ENCODE results near the gene CDH23.

CDH23 gene

DNA sequence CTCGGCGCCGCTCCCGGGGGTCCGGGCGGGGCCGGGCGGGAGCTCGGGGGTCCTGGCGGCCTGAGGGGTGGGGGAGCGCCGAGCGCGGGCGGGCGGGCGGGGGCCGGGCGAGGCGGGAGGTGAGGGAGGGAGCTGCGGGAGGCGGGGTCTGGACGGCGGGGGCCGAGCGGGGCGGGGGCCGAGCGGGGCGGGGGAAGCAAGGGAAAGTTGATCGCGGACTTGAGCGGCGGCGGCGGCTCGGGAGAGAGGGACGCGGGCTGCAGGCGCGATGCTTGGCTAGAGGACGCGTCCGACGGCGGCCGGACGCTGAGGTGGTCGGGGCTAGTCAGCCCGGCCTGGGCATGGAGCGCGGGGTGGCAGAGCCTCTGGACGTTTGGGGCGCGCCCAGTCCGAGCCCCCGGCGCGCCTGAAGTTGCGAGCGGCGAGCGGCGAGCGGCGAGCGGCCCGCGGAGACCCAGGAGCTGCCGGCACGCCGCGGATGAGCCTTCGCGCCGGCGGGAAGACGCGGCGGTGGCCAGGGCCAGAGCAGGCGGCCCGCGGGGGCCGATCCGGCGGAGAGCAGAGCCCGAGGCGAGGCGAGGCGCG lies at the start of gene CDH23:
Gene CDH23 (plus strand): TSS at position 210 of the 585 bp plus-strand sequence. CDS start 42,912 bp downstream, outside the sequence.
- ChIA-PET POLR2A (no interaction called here), CTCF (no interaction called here)
- no peak for TF ChIP-seq CTBP1 (IDR thresholded peaks at IDR 0.05; ENCODE audit: borderline replicate concordance)
- TF ChIP-seq TARDBP (IDR thresholded peaks at IDR 0.05) = no peak
- no peak for TF ChIP-seq FOXK2 (IDR thresholded peaks at IDR 0.05)
- peak; percentile 72 for DNase-seq (ENCODE audit: extremely low spot score)

DNA sequence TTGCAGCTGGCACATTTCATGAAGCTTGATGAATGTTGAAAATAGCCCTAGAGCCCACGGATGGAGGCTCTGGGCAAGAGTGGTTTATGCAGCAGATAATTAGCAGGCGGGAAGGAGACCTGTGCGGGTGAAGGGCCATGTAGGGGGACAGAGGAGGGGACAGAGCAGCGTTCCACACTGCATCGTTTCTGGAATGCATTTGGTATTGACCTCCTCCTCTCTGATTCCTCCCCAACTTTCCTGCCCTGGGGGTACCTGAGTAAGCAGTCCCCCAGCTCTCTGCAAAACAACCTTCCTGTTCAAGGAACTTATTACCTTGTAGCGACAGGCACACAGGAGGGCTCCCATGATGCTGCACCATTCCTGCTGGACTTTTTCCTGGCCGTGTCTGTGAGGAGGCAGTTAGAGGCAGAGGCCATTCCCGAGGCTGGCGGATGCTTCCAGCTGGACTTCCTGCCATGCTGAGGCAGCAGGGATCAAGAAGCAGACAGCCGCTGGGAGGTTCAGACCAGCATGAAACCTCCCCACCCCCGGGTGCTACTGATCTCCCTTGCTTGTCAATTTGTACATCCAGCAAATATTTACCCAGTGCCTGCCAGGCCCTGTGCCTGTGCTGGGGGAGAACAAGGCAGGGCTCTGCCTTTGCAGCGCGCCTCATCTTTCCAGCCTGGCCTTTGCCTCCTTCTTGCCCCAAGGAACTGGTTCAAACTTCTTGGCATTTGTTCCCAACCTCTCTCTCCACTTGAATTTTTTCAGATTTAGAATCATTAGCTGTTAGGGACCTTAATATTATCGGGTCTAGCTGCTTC lies 48.9 kb upstream of the CDH23 start:
- DNase-seq (ENCODE audit: extremely low spot score) = no peak
- ChIA-PET CTCF (no interaction called here), POLR2A (no interaction called here)
- no peak for TF ChIP-seq PKNOX1 (IDR thresholded peaks at IDR 0.05)
- no peak for TF ChIP-seq BHLHE40 (IDR thresholded peaks at IDR 0.05; ENCODE audit: borderline replicate concordance)
- no peak for TF ChIP-seq FOXK2 (IDR thresholded peaks at IDR 0.05)
- no peak for TF ChIP-seq FOXA1 (IDR thresholded peaks at IDR 0.05)
- TF ChIP-seq TARDBP (IDR thresholded peaks at IDR 0.05) = no peak
- no peak for TF ChIP-seq ZNF384 (IDR thresholded peaks at IDR 0.05)
- no peak for TF ChIP-seq NFRKB (IDR thresholded peaks at IDR 0.05)
- no peak for TF ChIP-seq FOXM1 (IDR thresholded peaks at IDR 0.05; ENCODE audit: borderline replicate concordance)
- no peak for TF ChIP-seq L3MBTL2 (conservative IDR thresholded peaks at IDR 0.05)
- TF ChIP-seq ELF4 (IDR thresholded peaks at IDR 0.05) = no peak
- no peak for TF ChIP-seq LEF1 (IDR thresholded peaks at IDR 0.05; ENCODE audit: borderline replicate concordance)

- POLR2A ChIA-PET = no interaction called here
- DNase-seq (ENCODE audit: extremely low spot score) = no peak
- CTCF ChIA-PET = no interaction called here
- no peak for TF ChIP-seq FOXA1 (IDR thresholded peaks at IDR 0.05)
- TF ChIP-seq L3MBTL2 (conservative IDR thresholded peaks at IDR 0.05) = no peak
- no peak for TF ChIP-seq SP1 (IDR thresholded peaks at IDR 0.05)
- no peak for TF ChIP-seq NFRKB (IDR thresholded peaks at IDR 0.05)
- TF ChIP-seq ARNT (IDR thresholded peaks at IDR 0.05) = no peak
- TF ChIP-seq HDGF (IDR thresholded peaks at IDR 0.05; ENCODE audit: borderline replicate concordance) = no peak
- TF ChIP-seq TARDBP (IDR thresholded peaks at IDR 0.05) = no peak
- TF ChIP-seq CTBP1 (IDR thresholded peaks at IDR 0.05; ENCODE audit: borderline replicate concordance) = no peak
- no peak for TF ChIP-seq LEF1 (IDR thresholded peaks at IDR 0.05; ENCODE audit: borderline replicate concordance)
- TF ChIP-seq FOXK2 (IDR thresholded peaks at IDR 0.05) = no peak
- TF ChIP-seq BHLHE40 (IDR thresholded peaks at IDR 0.05; ENCODE audit: borderline replicate concordance) = no peak
- TF ChIP-seq SUZ12 (IDR thresholded peaks at IDR 0.05) = no peak
- no peak for TF ChIP-seq FOXM1 (IDR thresholded peaks at IDR 0.05; ENCODE audit: borderline replicate concordance)
- TF ChIP-seq ELF4 (IDR thresholded peaks at IDR 0.05) = no peak
- TF ChIP-seq PKNOX1 (IDR thresholded peaks at IDR 0.05) = no peak
- no peak for TF ChIP-seq ZNF384 (IDR thresholded peaks at IDR 0.05)
These were observed 47.9 kb upstream of the CDH23 start for GRCh38 chr10:71348850-71349249.

DNA sequence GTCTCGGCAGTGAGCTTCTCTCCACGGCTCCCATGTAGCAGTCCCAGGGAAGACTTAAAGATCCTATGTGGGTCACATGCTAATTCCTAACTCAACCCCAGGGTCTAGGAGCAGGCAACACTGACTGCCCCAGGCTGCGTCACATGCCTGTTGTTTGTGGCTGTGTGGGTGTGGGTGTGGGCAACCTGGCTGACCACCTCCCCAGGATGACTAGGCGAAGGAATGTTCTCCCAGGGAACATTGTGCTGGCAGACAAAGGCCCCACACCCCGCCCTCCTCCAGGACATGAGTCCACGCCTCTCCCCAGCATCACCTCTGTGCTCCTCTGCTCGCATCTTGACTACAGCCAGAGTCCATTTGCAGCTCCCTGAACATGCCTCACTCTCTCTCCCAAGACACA lies 47.3 kb upstream of the CDH23 start:
- no peak for TF ChIP-seq BHLHE40 (IDR thresholded peaks at IDR 0.05; ENCODE audit: borderline replicate concordance)
- TF ChIP-seq HDGF (IDR thresholded peaks at IDR 0.05; ENCODE audit: borderline replicate concordance) = no peak
- no peak for TF ChIP-seq ELF4 (IDR thresholded peaks at IDR 0.05)
- no peak for TF ChIP-seq FOXM1 (IDR thresholded peaks at IDR 0.05; ENCODE audit: borderline replicate concordance)
- TF ChIP-seq L3MBTL2 (conservative IDR thresholded peaks at IDR 0.05) = no peak
- no peak for TF ChIP-seq FOXK2 (IDR thresholded peaks at IDR 0.05)
- TF ChIP-seq NFRKB (IDR thresholded peaks at IDR 0.05) = no peak
- CTCF ChIA-PET = no interaction called here
- POLR2A ChIA-PET = no interaction called here
- no peak for DNase-seq (ENCODE audit: extremely low spot score)

DNA sequence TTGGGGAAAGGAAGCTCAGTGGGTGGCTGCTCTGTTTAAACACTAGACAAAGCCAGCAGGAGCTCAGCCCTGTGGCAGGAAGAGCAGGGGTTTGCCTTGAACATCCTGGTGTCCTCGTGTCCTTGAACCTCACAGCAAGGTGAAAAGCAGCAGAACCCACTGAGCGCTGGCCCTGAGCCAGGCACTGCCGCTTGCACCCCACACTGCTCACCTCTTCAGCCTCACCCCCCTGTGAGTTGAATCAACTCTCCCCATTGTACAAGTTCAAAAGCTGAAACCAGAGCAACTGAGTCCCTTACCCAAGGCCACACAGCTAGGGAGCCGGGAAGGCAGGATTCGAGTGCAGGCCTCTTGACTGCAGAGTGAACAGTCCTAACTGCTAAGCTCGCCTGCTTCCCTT lies 45.6 kb upstream of the CDH23 start:
- ChIA-PET POLR2A (no interaction called here), CTCF (no interaction called here)
- no peak for DNase-seq (ENCODE audit: extremely low spot score)
- TF ChIP-seq ELF4 (IDR thresholded peaks at IDR 0.05) = no peak
- no peak for TF ChIP-seq NFRKB (IDR thresholded peaks at IDR 0.05)
- no peak for TF ChIP-seq FOXK2 (IDR thresholded peaks at IDR 0.05)
- TF ChIP-seq FOXM1 (IDR thresholded peaks at IDR 0.05; ENCODE audit: borderline replicate concordance) = no peak
- TF ChIP-seq CTBP1 (IDR thresholded peaks at IDR 0.05; ENCODE audit: borderline replicate concordance) = no peak
- no peak for TF ChIP-seq LEF1 (IDR thresholded peaks at IDR 0.05; ENCODE audit: borderline replicate concordance)
- TF ChIP-seq HDGF (IDR thresholded peaks at IDR 0.05; ENCODE audit: borderline replicate concordance) = no peak
- TF ChIP-seq PKNOX1 (IDR thresholded peaks at IDR 0.05) = no peak
- TF ChIP-seq ARNT (IDR thresholded peaks at IDR 0.05) = no peak
- TF ChIP-seq BHLHE40 (IDR thresholded peaks at IDR 0.05; ENCODE audit: borderline replicate concordance) = no peak
- no peak for TF ChIP-seq ZNF384 (IDR thresholded peaks at IDR 0.05)
- TF ChIP-seq TARDBP (IDR thresholded peaks at IDR 0.05) = no peak
- no peak for TF ChIP-seq L3MBTL2 (conservative IDR thresholded peaks at IDR 0.05)
- no peak for TF ChIP-seq FOXA1 (IDR thresholded peaks at IDR 0.05)
- TF ChIP-seq SP1 (IDR thresholded peaks at IDR 0.05) = no peak
- no peak for TF ChIP-seq SUZ12 (IDR thresholded peaks at IDR 0.05)

Measured in HEK293T (cell line).